Lung (tissue), 12 donors: Measurements from ENCODE around the gene MT1E. TPM values are rescaled to one million over a fixed set of nuclear protein-coding genes. Genes with fewer than 3 reads are reported as not detected.

ENCODE experiments used
- ATAC-seq: fragments of 200-7000 bp; cut with Tn5 transposase; one replicate; pipeline ENCODE4 v1.9.1; 2020; ENCODE audit warnings: moderate number of reproducible peaks; ENCODE audit not compliant: insufficient read depth, low FRiP score
- DNase-seq, 3 donors: peaks; one replicate each; pipeline ENCODE4 v3.0.0-alpha.2; 2013 to 2017
- H3K27ac ChIP-seq, 2 donors: one replicate each; pipeline ENCODE4 v1.5.1; 2013; ENCODE audit warnings: mild to moderate bottlenecking in 2 of 2, moderate library complexity in 2 of 2, control low read depth in 1 of 2, inconsistent platforms in 1 of 2, low read depth in 1 of 2, low read length in 1 of 2
- H3K27me3 ChIP-seq, 3 donors: one replicate each; pipeline ENCODE4 v1.5.1; 2013; ENCODE audit warnings: low read length in 2 of 3; ENCODE audit not compliant: control insufficient read depth in 3 of 3, insufficient read depth in 3 of 3
- H3K36me3 ChIP-seq, 4 donors: one replicate each; pipeline ENCODE4 v1.5.1; 2013; ENCODE audit warnings: low read length in 4 of 4, mild to moderate bottlenecking in 1 of 4, moderate library complexity in 1 of 4; ENCODE audit not compliant: control insufficient read depth in 4 of 4, insufficient read depth in 4 of 4
- H3K4me1 ChIP-seq, 5 donors: one replicate each; pipeline ENCODE4 v1.5.1; 2013; ENCODE audit warnings: low read length in 5 of 5, mild to moderate bottlenecking in 2 of 5, moderate library complexity in 1 of 5; ENCODE audit not compliant: control insufficient read depth in 5 of 5, insufficient read depth in 5 of 5
- H3K4me3 ChIP-seq: one replicate; pipeline ENCODE4 v1.5.1; 2013; ENCODE audit warnings: mild to moderate bottlenecking, control low read depth, moderate library complexity
- H3K9ac ChIP-seq, 2 donors: one replicate each; pipeline ENCODE4 v1.5.1; 2013; ENCODE audit warnings: low read length in 2 of 2, control low read depth in 1 of 2; ENCODE audit not compliant: insufficient read depth in 1 of 2
- H3K9me3 ChIP-seq, 4 donors: one replicate each; pipeline ENCODE4 v1.5.1; 2013; ENCODE audit warnings: low read length in 3 of 4, mild to moderate bottlenecking in 1 of 4, moderate library complexity in 1 of 4; ENCODE audit not compliant: control insufficient read depth in 4 of 4, insufficient read depth in 3 of 4
- CTCF ChIP-seq: IDR thresholded peaks from 2 replicates; pipeline ENCODE4 v1.5.1; 2012; ENCODE audit warnings: mild to moderate bottlenecking; ENCODE audit errors: control extremely low read depth, extremely low read depth
- WGBS, 2 donors: extraction: QIAGEN DNeasy Blood & Tissue Kit; methylation state at CpG; one replicate each; pipeline ENCODE4 v1.1.7; 2013; 5-methylcytosine and 5-hydroxymethylcytosine counted together
- polyA plus RNA-seq, 2 donors: library from polyadenylated mRNA; stranded (reverse); fragments of 200-250 nt; gene quantifications; one replicate each; pipeline ENCODE4 v1.2.1, GENCODE V29; 2013
- total RNA-seq, 2 donors: library from RNA; depleted of rRNA in 1 of 2; stranded (reverse); fragments of >200 nt in 1 of 2; gene quantifications; one replicate each; pipeline ENCODE4 v1.2.1, GENCODE V29; 2014 to 2021
- donor health status: control.
- donor health status: control.
- donor health status: Bipolar disorder and iron deficiency.
- donor health status: healthy.
- donor health status: DM: yes; HTN: yes; CAD: no.

Gene MT1E
- total and polyA plus RNA-seq, 4 donors, result 22.1 to 746 (median 159) TPM

GRCh38 chr16:56634715-56635440 is 9.3 kb downstream of the MT1E start:
- no peak for TF ChIP-seq CTCF
- ATAC-seq (no peak), DNase-seq (no peak)
- H3K36me3 ChIP-seq, result no peaks in the 10 kb centered on the region
- peaks cover 0 to 8% (median 0%) of the 10 kb centered on the region in 4 donors for H3K9me3 ChIP-seq
- H3K9ac ChIP-seq, result no peak overlapping the region
- H3K4me3 ChIP-seq, result no peak overlapping the region
- no peak overlapping the region for H3K27ac ChIP-seq
- peaks cover 0 to 89% (median 83%) of the 10 kb centered on the region in 3 donors for H3K27me3 ChIP-seq
- H3K4me1 ChIP-seq, result peaks cover 0 to 17% (median 5%) of the 10 kb centered on the region in 5 donors
- 28 to 35% methylated on average over 47 of the region's 47 CpGs for WGBS, 2 donors

- no peak for TF ChIP-seq CTCF
- Histone ChIP-seq H3K27ac (no peak overlapping the region), H3K9me3 (peaks cover 0 to 8% (median 0%) of the 10 kb centered on the region in 4 donors), H3K27me3 (peaks cover 0 to 89% (median 85%) of the 10 kb centered on the region in 3 donors), H3K36me3 (no peaks in the 10 kb centered on the region), H3K4me1 (peaks cover 0 to 17% (median 5%) of the 10 kb centered on the region in 5 donors), H3K9ac (no peak overlapping the region), H3K4me3 (no peak overlapping the region)
- ATAC-seq (no peak), DNase-seq (no peak)
- 12 to 23% methylated on average over 40 of the region's 40 CpGs for WGBS, 2 donors
Observed at GRCh38 chr16:56635441-56635967, 9.9 kb downstream of the MT1E start.

GRCh38 chr16:56636616-56637413 is 11.2 kb downstream of the MT1E start:
- Histone ChIP-seq H3K36me3 (no peaks in the 10 kb centered on the region), H3K4me3 (no peak overlapping the region), H3K27ac (no peak overlapping the region), H3K4me1 (peaks cover 0 to 17% (median 5%) of the 10 kb centered on the region in 5 donors), H3K9ac (no peak overlapping the region), H3K27me3 (peaks cover 0 to 91% (median 88%) of the 10 kb centered on the region in 3 donors), H3K9me3 (peaks cover 0 to 8% (median 0%) of the 10 kb centered on the region in 4 donors)
- no peak for ATAC-seq
- TF ChIP-seq CTCF, result no peak
- DNase-seq, result no peak
- WGBS, 2 donors, result 43 to 53% methylated on average over 9 of the region's 9 CpGs
